ENCODE results near the gene DPP7.

GRCh38 chr9:137077010-137077747, 37.4 kb downstream of the DPP7 start, which contains the start of gene UAP1L1:
- TF ChIP-seq POLR2AphosphoS5 (IDR thresholded peaks at IDR 0.05; ENCODE audit: insufficient read depth in 1 of 2, low read depth in 1 of 2) (peak; percentile 24 to 43), CTCF (IDR thresholded peaks at IDR 0.05) (no peak), POLR2A (IDR thresholded peaks at IDR 0.05) (peak in 1 of 2 donors; percentile 66)

Measured in vagina (tissue), 2 donors.